ENCODE data around the gene PRR20G. TPM values are rescaled to one million over a fixed set of nuclear protein-coding genes. Genes with fewer than 3 reads are reported as not detected.

PRR20G gene
- total RNA-seq, 2 donors from 2014 or later = not detected

DNA sequence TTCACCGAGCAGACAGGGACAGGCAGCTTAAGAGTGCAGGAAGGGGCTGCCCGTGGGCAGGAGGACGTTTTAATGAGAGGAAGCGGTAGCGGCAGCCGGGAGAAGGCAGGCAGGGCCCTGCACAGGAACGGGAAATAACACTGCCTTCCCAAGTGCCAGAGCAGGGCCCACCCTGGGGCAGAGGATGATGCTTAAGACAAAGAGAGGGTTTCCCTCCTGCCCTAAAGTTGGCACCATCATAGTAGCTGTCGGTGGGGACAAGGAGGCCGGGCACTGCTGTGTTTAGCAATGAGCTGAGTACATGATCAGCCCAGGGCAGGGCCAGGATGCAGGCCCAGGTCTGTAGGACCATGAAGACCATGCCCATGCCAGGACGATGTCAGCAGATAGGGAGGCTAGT is 21.7 kb downstream of the PRR20G start:
- ATAC-seq (replicated peaks in 1 of 2) = no peak
- no peak for DNase-seq
- H3K9me3 Mint-ChIP-seq = peaks cover 4 to 6% of the 10 kb centered on the region in 2 donors
- H3K36me3 Mint-ChIP-seq (ENCODE audit: insufficient read depth in 2 of 2) = no peaks in the 10 kb centered on the region
- H3K4me1 Mint-ChIP-seq (ENCODE audit: low read depth) = no peaks in the 10 kb centered on the region
- no peak overlapping the region for H3K4me3 Mint-ChIP-seq
- H3K27me3 Mint-ChIP-seq (ENCODE audit: low read depth) = peaks cover 6% of the 10 kb centered on the region
- no peak overlapping the region for H3K27ac Mint-ChIP-seq

DNA sequence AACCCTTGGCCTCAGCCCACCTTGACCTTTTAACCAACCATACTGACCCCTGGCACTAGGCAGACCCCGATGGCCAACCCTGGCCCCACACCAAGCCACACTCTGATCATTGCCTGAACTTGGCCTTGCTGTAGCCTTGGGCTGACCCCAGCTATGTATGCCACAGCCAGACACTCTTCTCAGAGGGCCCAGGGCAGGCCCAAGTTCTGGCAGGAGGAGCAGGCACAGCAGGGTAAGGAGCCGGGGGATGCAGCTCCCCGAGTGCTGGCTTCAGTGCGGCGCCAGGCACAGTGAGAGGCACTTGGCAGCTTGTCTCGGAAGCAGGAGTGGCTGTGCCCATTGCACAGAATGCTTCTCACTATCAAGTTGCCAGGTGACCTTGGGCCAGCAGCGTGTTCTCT is 22.3 kb downstream of the PRR20G start:
- Mint-ChIP-seq H3K36me3 (ENCODE audit: insufficient read depth in 2 of 2) (no peaks in the 10 kb centered on the region), H3K4me1 (ENCODE audit: low read depth) (no peaks in the 10 kb centered on the region), H3K27me3 (ENCODE audit: low read depth) (peaks cover 6% of the 10 kb centered on the region), H3K9me3 (peaks cover 4 to 6% of the 10 kb centered on the region in 2 donors), H3K4me3 (no peak overlapping the region), H3K27ac (no peak overlapping the region)
- ATAC-seq (replicated peaks in 1 of 2) (no peak), DNase-seq (no peak)

DNA sequence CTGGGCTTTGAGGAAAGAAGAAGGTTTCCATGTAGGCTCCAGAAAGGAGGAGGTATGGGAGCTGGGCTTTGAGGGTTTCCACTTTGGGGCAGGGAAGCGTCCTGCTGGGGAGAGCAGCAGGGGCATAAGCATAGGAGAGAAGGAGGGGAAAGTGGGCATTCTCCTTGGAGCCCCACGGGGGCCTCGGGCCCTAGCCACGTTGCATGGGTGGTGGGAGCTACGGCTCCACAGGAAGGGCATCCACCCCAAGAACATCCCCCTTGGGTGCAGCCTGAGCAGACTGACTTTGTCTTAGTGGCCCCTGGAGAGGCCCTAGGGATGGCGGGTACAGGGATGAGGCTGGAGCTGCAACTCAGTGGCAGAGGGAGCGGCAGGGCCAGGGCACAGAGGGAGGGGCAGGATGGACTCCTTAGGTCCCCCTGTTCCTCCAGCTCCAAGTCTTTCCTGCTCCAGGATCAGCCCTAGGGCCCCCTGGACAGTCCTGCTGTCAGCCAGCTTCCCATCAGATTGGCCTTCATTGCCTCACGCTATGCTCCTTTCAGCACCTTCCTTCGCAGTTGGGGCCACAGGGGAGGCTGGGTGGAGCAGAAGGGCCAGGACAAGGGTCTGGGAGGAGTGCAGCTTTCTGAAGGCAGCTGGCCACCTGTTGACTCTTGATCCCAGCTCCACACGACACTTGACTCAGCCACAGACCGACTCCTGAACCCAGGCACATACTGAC is 22.9 kb downstream of the PRR20G start:
- Mint-ChIP-seq H3K9me3 (peaks cover 4 to 5% of the 10 kb centered on the region in 2 donors), H3K4me3 (no peak overlapping the region), H3K36me3 (ENCODE audit: insufficient read depth in 2 of 2) (no peaks in the 10 kb centered on the region), H3K4me1 (ENCODE audit: low read depth) (no peaks in the 10 kb centered on the region), H3K27me3 (ENCODE audit: low read depth) (peaks cover 3% of the 10 kb centered on the region), H3K27ac (no peak overlapping the region)
- ATAC-seq (replicated peaks in 1 of 2) (no peak), DNase-seq (no peak)

DNA sequence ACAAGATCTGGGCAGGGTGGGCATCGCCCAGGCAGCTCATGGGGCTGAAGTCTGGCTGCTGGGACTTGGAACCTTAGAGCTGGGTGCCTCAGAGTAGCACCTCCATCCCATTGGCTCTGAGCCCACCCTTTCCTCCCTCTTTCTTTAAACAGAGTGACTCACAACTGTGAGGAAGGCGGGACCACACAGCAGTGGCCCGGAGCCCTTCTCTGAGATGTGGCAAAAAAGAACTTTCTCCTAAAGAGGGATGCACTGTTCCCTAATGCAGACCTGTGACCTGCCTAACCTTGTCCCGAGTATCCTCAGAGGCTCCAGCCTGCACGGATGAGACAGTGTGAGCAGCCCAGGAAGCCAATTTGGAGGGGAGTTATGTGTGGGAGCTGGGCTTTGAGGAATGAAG is 23.6 kb downstream of the PRR20G start:
- Mint-ChIP-seq H3K4me3 (no peak overlapping the region), H3K27me3 (ENCODE audit: low read depth) (no peaks in the 10 kb centered on the region), H3K4me1 (ENCODE audit: low read depth) (no peaks in the 10 kb centered on the region), H3K27ac (no peak overlapping the region), H3K9me3 (peaks cover 2 to 4% of the 10 kb centered on the region in 2 donors), H3K36me3 (ENCODE audit: insufficient read depth in 2 of 2) (no peaks in the 10 kb centered on the region)
- no peak for ATAC-seq (replicated peaks in 1 of 2)
- DNase-seq = no peak

DNA sequence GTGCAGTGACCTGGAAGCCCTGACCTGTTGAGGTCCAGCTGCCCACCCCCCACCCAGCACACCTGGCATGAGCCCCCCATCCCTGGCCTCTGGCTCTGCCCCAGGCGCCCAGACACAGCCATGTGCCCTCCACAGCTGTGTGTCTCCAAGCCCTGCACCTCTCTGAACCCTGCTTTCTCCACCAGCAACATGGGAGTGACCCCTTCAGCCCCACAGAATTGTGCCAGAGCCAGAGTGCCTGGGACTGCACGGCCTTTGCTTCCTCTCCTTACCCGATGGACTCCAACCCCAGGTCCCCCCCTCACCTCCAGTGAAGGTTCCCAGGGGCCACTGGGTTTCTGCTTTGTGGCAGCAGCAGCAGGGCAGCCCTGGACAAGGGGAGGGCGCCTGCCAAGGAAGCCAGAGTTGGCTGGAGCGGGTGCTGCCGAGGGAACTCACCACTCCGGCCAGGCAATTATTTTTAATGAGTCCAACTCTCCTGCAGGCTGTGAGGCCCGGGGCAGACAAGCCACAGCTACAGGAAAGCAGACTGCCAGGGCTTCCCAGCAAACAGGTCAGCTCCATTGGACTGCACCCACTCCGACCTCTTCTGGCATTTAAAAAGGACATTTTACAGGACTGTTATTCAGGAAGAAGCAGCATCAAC is 24.1 kb downstream of the PRR20G start:
- no peaks in the 10 kb centered on the region for H3K27me3 Mint-ChIP-seq (ENCODE audit: low read depth)
- no peaks in the 10 kb centered on the region for H3K4me1 Mint-ChIP-seq (ENCODE audit: low read depth)
- H3K4me3 Mint-ChIP-seq = no peak overlapping the region
- DNase-seq (no peak), ATAC-seq (replicated peaks in 1 of 2) (no peak)
- H3K9me3 Mint-ChIP-seq = peaks cover 0 to 2% of the 10 kb centered on the region in 2 donors
- no peak overlapping the region for H3K27ac Mint-ChIP-seq
- no peaks in the 10 kb centered on the region for H3K36me3 Mint-ChIP-seq (ENCODE audit: insufficient read depth in 2 of 2)

DNA sequence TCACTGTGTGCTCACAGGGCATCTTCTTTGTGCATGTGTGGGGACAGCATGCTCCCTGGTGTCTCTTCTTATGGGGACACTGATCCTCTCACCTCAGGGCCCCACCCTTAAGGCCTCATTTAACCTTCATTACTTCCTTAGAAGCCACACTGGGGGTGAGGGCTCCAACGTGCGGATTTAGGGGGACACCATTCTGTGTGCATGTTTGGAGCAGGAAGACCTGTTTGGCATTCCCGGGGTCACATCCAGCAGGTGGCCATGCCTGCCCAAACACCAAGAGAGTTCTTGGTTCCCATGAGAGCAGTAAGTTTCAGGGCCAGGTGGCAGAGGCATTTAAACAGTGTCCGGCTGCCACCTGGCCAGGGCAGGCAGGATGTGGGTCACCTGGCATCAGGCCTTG is 24.8 kb downstream of the PRR20G start:
- no peaks in the 10 kb centered on the region for H3K9me3 Mint-ChIP-seq

DNA sequence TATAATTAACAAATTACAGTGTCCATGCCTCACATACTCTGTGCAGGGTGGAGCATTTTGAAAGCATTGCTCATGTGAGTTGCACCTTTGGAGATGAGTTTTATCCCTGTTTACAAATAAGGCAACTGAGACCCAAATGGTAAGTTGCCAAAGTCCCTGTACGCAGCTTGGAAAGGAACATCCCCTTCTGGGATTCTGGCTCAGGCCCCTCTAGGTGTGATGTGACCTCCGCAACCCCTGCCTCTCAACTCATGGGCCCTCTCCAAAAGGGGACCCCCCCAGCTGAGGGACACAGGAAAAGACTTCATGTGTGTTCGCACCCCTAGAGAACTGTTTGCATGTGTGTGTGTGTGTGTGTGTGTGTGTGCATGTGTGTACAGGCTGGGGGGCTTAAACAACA is 25.3 kb downstream of the PRR20G start:
- ATAC-seq (replicated peaks in 1 of 2) (no peak), DNase-seq (no peak)
- no peaks in the 10 kb centered on the region for H3K9me3 Mint-ChIP-seq
- H3K27ac Mint-ChIP-seq = no peak overlapping the region
- no peaks in the 10 kb centered on the region for H3K27me3 Mint-ChIP-seq (ENCODE audit: low read depth)
- H3K4me1 Mint-ChIP-seq (ENCODE audit: low read depth) = no peaks in the 10 kb centered on the region
- H3K4me3 Mint-ChIP-seq = no peak overlapping the region
- no peaks in the 10 kb centered on the region for H3K36me3 Mint-ChIP-seq (ENCODE audit: insufficient read depth in 2 of 2)

More for the DNA sequence above, 24.8 kb downstream of the PRR20G start:
- no peak for ATAC-seq (replicated peaks in 1 of 2)
- H3K4me3 Mint-ChIP-seq = no peak overlapping the region
- no peaks in the 10 kb centered on the region for H3K36me3 Mint-ChIP-seq (ENCODE audit: insufficient read depth in 2 of 2)
- H3K4me1 Mint-ChIP-seq (ENCODE audit: low read depth) = no peaks in the 10 kb centered on the region
- no peak for DNase-seq
- no peak overlapping the region for H3K27ac Mint-ChIP-seq
- H3K27me3 Mint-ChIP-seq (ENCODE audit: low read depth) = no peaks in the 10 kb centered on the region

DNA sequence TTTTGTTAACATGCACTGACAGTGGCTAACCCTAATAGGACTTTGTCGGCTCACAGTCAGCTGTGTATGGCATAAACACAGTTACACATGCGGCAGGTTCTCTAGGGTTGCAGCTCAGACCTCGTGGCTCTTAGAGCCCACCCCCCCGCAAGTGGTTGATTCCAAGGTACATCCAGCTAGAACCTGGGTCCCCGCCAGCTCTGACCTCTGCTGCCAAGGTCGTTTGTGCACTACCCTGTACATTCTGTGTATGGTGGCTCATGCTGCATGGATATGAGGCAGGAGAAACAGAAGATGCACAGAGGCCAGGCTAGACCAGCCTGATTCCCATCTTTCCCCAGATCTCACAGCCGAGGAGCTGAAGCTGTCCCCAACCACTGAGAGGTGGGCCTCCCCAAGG is 25.9 kb downstream of the PRR20G start:
- Mint-ChIP-seq H3K27ac (no peak overlapping the region), H3K4me3 (no peak overlapping the region), H3K36me3 (ENCODE audit: insufficient read depth in 2 of 2) (no peaks in the 10 kb centered on the region), H3K4me1 (ENCODE audit: low read depth) (no peaks in the 10 kb centered on the region), H3K9me3 (no peaks in the 10 kb centered on the region), H3K27me3 (ENCODE audit: low read depth) (no peaks in the 10 kb centered on the region)
- ATAC-seq (replicated peaks in 1 of 2) = no peak
- DNase-seq = no peak

DNA sequence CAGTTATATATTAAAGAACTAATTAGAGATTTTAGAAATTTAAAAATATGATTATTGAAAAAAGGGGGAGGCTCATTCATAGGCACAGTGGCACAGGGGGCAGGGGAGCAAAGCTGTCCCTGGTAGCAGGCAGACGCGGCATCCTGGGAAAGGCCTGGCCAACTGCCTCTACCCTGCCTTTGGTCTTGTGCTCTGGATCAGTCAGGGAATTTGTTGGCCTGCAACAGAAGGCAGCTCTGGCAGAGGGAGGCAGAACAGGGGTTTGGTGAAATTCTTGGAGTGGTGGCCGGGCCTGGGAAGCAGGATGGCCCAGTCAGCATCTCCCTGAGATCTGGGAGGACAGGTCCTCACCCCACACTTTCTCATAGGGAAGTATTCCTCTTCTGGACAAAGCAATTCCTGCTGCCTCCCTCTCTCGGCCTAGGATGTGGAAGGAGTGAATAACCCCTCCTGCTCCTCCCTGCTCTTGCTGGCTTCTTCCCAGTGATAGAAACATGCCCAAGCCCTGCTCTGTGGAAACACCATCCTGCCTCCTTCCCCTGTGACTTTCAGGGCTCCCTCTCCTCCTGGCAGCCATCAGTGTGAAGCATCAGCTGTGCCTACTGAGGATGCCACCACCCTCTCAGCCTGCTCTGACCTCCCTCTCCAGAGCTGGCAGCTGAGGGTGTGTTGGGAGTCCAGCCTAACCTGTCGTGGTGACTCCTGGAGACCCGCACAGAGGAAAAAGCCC is 26.9 kb downstream of the PRR20G start:
- Mint-ChIP-seq H3K9me3 (no peaks in the 10 kb centered on the region), H3K4me1 (ENCODE audit: low read depth) (no peaks in the 10 kb centered on the region), H3K36me3 (ENCODE audit: insufficient read depth in 2 of 2) (no peaks in the 10 kb centered on the region), H3K27me3 (ENCODE audit: low read depth) (no peaks in the 10 kb centered on the region), H3K27ac (no peak overlapping the region), H3K4me3 (no peak overlapping the region)
- ATAC-seq (replicated peaks in 1 of 2) = no peak
- DNase-seq = no peak

DNA sequence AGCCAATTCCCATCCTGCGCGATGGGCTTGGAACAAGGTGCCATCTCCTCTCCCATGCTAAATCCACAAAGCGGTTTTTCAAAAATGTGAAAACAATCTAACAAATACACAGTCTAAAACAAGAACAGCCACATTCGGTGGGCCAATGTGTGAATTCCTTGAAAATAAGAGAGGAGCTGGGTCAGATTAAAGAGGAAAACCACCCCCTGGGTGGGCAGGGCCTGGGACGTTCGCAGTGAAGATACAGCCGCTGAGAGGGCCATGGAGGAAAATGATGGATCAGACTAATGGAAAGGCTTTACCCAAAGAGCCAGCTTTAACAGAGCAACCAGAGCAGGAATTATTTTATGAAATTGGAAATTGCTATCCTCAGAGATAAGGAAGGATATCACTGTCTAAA is 27.4 kb downstream of the PRR20G start:
- Mint-ChIP-seq H3K27me3 (ENCODE audit: low read depth) (no peaks in the 10 kb centered on the region), H3K4me1 (ENCODE audit: low read depth) (no peaks in the 10 kb centered on the region), H3K36me3 (ENCODE audit: insufficient read depth in 2 of 2) (no peaks in the 10 kb centered on the region), H3K9me3 (no peaks in the 10 kb centered on the region), H3K27ac (no peak overlapping the region), H3K4me3 (no peak overlapping the region)
- ATAC-seq (replicated peaks in 1 of 2) = no peak
- DNase-seq = no peak

DNA sequence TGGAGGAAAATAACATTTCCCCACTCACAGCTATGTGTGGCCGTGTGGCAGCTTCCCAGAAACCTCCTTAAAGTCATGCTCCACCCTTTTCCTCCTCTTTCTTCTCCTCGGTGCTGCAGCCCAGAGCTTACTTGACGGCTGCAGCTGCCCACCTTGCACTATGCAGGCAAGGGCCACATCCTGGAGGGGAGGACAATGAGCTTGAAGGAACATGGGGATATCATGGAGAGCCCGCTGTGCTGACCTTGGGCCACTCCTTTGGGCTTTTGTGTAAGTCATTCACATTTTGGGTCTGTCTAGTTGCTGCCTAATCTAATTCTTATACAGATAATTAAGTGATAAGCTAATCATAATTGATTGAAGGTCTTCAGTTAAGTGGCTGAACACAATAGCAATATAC is 28.0 kb downstream of the PRR20G start:
- Mint-ChIP-seq H3K4me3 (no peak overlapping the region), H3K36me3 (ENCODE audit: insufficient read depth in 2 of 2) (no peaks in the 10 kb centered on the region), H3K27ac (no peak overlapping the region), H3K27me3 (ENCODE audit: low read depth) (no peaks in the 10 kb centered on the region), H3K9me3 (no peaks in the 10 kb centered on the region), H3K4me1 (ENCODE audit: low read depth) (no peaks in the 10 kb centered on the region)
- ATAC-seq (replicated peaks in 1 of 2) (no peak), DNase-seq (no peak)

DNA sequence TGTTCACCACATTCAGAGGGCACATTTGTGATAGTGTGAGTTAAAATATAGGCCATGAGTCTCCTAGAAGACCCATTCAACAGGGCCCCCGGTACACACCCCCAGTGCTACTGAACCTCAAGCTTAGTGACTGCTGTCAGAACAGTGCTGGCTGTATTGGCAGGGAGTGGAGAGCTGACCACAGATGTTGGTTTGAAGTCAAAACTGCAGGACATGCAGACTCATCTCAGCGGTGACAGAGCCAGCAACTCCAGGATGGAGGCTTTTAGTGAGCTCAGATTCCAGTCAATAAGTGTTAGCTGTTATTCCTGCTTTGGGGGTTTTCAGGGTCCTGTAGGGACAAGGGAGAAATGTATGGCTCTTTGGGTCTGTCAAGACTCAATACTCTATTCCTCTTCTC is 29.1 kb downstream of the PRR20G start:
- no peaks in the 10 kb centered on the region for H3K4me1 Mint-ChIP-seq (ENCODE audit: low read depth)
- H3K36me3 Mint-ChIP-seq (ENCODE audit: insufficient read depth in 2 of 2) = no peaks in the 10 kb centered on the region
- H3K4me3 Mint-ChIP-seq = no peak overlapping the region
- H3K27ac Mint-ChIP-seq = no peak overlapping the region
- H3K9me3 Mint-ChIP-seq = no peaks in the 10 kb centered on the region
- DNase-seq = no peak
- ATAC-seq (replicated peaks in 1 of 2) = no peak
- H3K27me3 Mint-ChIP-seq (ENCODE audit: low read depth) = no peaks in the 10 kb centered on the region

DNA sequence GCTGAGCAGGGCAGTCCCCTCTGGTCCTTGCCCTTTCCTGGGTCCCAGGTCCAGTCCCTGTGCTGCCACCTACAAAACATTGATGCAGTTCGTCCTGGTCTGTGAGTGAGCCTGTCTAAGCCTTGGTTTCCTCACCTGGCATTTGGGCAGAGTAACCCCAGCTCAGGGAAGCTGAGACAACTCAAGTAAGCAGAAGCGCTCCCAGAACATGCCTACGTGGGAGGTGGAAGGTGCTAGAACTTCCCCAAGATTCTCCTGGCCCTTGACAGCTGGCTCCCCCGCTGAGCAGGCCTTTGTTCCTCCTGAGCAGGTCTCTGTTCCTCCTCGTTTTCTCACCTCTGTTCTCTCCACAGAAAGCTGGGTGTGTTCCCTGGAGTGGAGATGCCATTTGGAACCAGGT is 30.5 kb downstream of the PRR20G start:
- no peaks in the 10 kb centered on the region for H3K4me1 Mint-ChIP-seq (ENCODE audit: low read depth)
- H3K27me3 Mint-ChIP-seq (ENCODE audit: low read depth) = no peaks in the 10 kb centered on the region
- H3K9me3 Mint-ChIP-seq = no peaks in the 10 kb centered on the region
- ATAC-seq (replicated peaks in 1 of 2) = no peak
- no peaks in the 10 kb centered on the region for H3K36me3 Mint-ChIP-seq (ENCODE audit: insufficient read depth in 2 of 2)
- H3K27ac Mint-ChIP-seq = no peak overlapping the region
- H3K4me3 Mint-ChIP-seq = no peak overlapping the region
- no peak for DNase-seq

Measured in activated T-cell treated with anti-CD3 and anti-CD28 coated beads, Interleukin-2, amount 50 U/mL, for 72 hours (primary cell).